ENCODE results near the gene PANK1. TPM values are rescaled to one million over a fixed set of nuclear protein-coding genes. Genes with fewer than 3 reads are reported as not detected.

Gene PANK1
- polyA plus RNA-seq, 2 of the 4 experiments (the other 2 are of a cell fraction), result 6.7 to 9.0 TPM

GRCh38 chr10:89550509-89550908, 94.5 kb downstream of the PANK1 start (continued):
- TF ChIP-seq BHLHE40 (IDR thresholded peaks at IDR 0.05; ENCODE audit: low read depth, low read length), result no peak
- no peak for TF ChIP-seq CBX2 (IDR thresholded peaks at IDR 0.05; ENCODE audit: borderline replicate concordance, low read depth)
- TF ChIP-seq POLR2A (IDR thresholded peaks at IDR 0.05; ENCODE audit: low read length), result no peak
- TF ChIP-seq POLR2AphosphoS2 (conservative IDR thresholded peaks at IDR 0.05; ENCODE audit: low read length), result no peak
- no peak for TF ChIP-seq MYC (IDR thresholded peaks at IDR 0.05; ENCODE audit: borderline replicate concordance, low read length)

DNA sequence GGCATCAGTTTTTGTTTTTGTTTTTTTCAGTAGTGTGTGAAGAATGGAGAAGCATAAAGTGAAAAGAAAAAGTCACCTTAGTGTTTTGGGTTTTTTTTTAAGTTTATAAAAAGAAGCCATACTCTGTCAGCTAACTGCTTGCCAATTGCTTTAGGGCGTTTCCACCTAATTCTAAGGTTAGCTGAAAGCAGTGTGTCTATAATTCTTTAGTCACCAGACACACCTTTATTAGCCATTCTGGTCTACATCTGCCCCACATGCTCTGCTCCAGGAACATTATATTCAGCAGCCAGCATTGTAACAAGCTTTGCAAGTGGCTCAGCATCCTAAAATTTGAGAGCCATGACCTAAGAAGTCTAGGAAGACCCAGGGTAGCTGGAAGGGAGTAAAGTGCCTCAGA, 95.5 kb downstream of the PANK1 start:
- 18% methylated on average over 1 of the region's 1 CpG for WGBS (ENCODE audit: missing lambda C conversion rate)
- CTCF ChIA-PET, result interaction anchor here (1.1 to 2.5 kb wide), 3 partner anchors 9 to 27 kb away, joined by 3 to 7 read pairs (median 3); partner anchors contain the start of gene SLC16A12
- Histone ChIP-seq H3K4me2 (peak overlapping the region; percentile 33; the same call in 2 of the 3 replicates), H3K9me3 (0 out of 3 replicates have a peak, but pooled peaks cover 4% of the 10 kb centered on the region), H3K27ac (peak overlapping the region in 1 of 2 experiments; percentile 13; a peak in 1 of 6 replicates), H3K4me3 (no peak overlapping the region), H3K4me1 (peaks cover 37% of the 10 kb centered on the region)
- POLR2A ChIA-PET, result no interaction called here
- no peak for DNase-seq (ENCODE audit: low read depth in 1 of 2, low spot score in 1 of 2)
- TF ChIP-seq BHLHE40 (IDR thresholded peaks at IDR 0.05; ENCODE audit: low read depth, low read length) (no peak), RCOR1 (IDR thresholded peaks at IDR 0.05; ENCODE audit: low read depth, low read length) (no peak), REST (IDR thresholded peaks at IDR 0.05) (no peak), RARB (CRISPR knock-in tag; IDR thresholded peaks at IDR 0.05) (no peak), ELK1 (IDR thresholded peaks at IDR 0.05; ENCODE audit: low read depth, low read length) (no peak), EHF (CRISPR knock-in tag; IDR thresholded peaks at IDR 0.05) (no peak)
- ATAC-seq, result no peak
- FAIRE-seq, result no peak

DNA sequence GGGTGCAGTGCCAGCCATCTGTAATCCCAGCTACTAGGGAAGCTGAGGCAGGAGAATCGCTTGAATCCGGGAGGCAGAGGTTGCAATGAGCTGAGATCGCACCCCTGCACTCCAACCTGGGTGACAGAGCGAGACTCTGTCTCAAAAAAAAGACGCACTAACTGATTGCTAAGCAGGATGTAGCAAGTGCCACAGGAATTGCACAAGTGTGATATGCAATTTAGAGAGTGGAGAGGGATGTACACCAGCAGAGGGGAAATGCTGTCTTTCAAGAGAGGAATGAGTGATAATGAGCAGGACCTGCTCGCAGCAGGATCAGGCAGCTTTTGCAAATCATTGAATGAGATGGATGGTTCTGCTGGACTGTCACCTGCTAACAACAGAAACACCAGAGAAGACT, 96.4 kb downstream of the PANK1 start:
- Histone ChIP-seq H3K4me1 (peaks cover 29% of the 10 kb centered on the region), H3K27ac (peak overlapping the region in 1 of 2 experiments; percentile 13; a peak in 1 of 6 replicates), H3K4me2 (no peak overlapping the region), H3K9me3 (0 out of 3 replicates have a peak, but pooled peaks cover 4% of the 10 kb centered on the region), H3K4me3 (no peak overlapping the region)
- ATAC-seq (no peak), DNase-seq (ENCODE audit: low read depth in 1 of 2, low spot score in 1 of 2) (no peak), FAIRE-seq (no peak)
- TF ChIP-seq NR3C1 (IDR thresholded peaks at IDR 0.05) (no peak), HEYL (CRISPR knock-in tag; IDR thresholded peaks at IDR 0.05) (no peak), SREBF2 (IDR thresholded peaks at IDR 0.05) (no peak), TP53 (CRISPR knock-in tag; IDR thresholded peaks at IDR 0.05) (no peak), KDM1A (IDR thresholded peaks at IDR 0.05; ENCODE audit: low read depth) (no peak), BCL3 (IDR thresholded peaks at IDR 0.05) (no peak), ZNF302 (CRISPR knock-in tag; IDR thresholded peaks at IDR 0.05) (no peak), E2F6 (IDR thresholded peaks at IDR 0.05; ENCODE audit: borderline replicate concordance, low read depth) (no peak), EHMT2 (IDR thresholded peaks at IDR 0.05; ENCODE audit: low read depth) (no peak)
- TF ChIP-seq, protein P1, sequence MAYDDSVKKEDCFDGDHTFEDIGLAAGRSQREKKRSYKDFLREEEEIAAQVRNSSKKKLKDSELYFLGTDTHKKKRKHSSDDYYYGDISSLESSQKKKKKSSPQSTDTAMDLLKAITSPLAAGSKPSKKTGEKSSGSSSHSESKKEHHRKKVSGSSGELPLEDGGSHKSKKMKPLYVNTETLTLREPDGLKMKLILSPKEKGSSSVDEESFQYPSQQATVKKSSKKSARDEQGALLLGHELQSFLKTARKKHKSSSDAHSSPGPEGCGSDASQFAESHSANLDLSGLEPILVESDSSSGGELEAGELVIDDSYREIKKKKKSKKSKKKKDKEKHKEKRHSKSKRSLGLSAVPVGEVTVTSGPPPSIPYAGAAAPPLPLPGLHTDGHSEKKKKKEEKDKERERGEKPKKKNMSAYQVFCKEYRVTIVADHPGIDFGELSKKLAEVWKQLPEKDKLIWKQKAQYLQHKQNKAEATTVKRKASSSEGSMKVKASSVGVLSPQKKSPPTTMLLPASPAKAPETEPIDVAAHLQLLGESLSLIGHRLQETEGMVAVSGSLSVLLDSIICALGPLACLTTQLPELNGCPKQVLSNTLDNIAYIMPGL (CRISPR knock-in tag; IDR thresholded peaks at IDR 0.05; ENCODE audit: borderline replicate concordance), result no peak
- ChIA-PET CTCF (interaction anchor here (0.7 to 1.1 kb wide), 2 partner anchors 23 to 28 kb away, joined by 3 read pairs; no protein-coding TSS in a partner anchor), POLR2A (no interaction called here)
- WGBS (ENCODE audit: missing lambda C conversion rate), result 86% methylated on average over 6 of the region's 6 CpGs

Data from A549 (cell line).